HL-60 (cell line): ENCODE measurements around the gene MAN1A2.

ENCODE experiments used
- DNase-seq, 2 experiments: peaks; one replicate each; pipeline ENCODE4 v3.0.0-alpha.2; 2010 to 2020; ENCODE audit warnings: low read depth in 1 of 2, low spot score in 1 of 2
- H3K27ac ChIP-seq: fragments of 250-450 bp; sonication (Bioruptor Pico); replicated peaks from 2 replicates; pipeline ENCODE4 v1.5.1; 2020; ENCODE audit warnings: mild to moderate bottlenecking, moderate library complexity
- H3K27me3 ChIP-seq: fragments of 250-450 bp; sonication (Bioruptor Pico); 2 replicates; pipeline ENCODE4 v1.5.1; 2021; ENCODE audit warnings: mild to moderate bottlenecking, moderate library complexity; ENCODE audit not compliant: insufficient read depth, poor library complexity, severe bottlenecking
- H3K4me3 ChIP-seq: replicated peaks from 2 replicates; pipeline ENCODE4 v1.5.1; 2011; ENCODE audit warnings: mild to moderate bottlenecking, control low read depth, low read length; ENCODE audit not compliant: insufficient read depth
- GABPA ChIP-seq: IDR thresholded peaks from 2 replicates; pipeline ENCODE4 v1.6.1; 2012; ENCODE audit warnings: low read depth
- POLR2AphosphoS5 ChIP-seq: IDR thresholded peaks from 2 replicates; pipeline ENCODE4 v1.6.1; 2012; ENCODE audit warnings: low read depth
- REST ChIP-seq: IDR thresholded peaks from 2 replicates; pipeline ENCODE4 v1.6.1; 2012; ENCODE audit warnings: low read depth; ENCODE audit not compliant: insufficient replicate concordance

The MAN1A2 gene

GRCh38 chr1:117578466-117578865 lies 211.2 kb downstream of the MAN1A2 start:
- DNase-seq: no peak
- no peak for TF ChIP-seq POLR2AphosphoS5
- no peak for TF ChIP-seq REST
- no peak for TF ChIP-seq GABPA
- H3K27me3 ChIP-seq: no peaks in the 10 kb centered on the region
- no peak overlapping the region for H3K4me3 ChIP-seq
- no peak overlapping the region for H3K27ac ChIP-seq
